ENCODE data around the gene LTF.

LTF gene

DNA sequence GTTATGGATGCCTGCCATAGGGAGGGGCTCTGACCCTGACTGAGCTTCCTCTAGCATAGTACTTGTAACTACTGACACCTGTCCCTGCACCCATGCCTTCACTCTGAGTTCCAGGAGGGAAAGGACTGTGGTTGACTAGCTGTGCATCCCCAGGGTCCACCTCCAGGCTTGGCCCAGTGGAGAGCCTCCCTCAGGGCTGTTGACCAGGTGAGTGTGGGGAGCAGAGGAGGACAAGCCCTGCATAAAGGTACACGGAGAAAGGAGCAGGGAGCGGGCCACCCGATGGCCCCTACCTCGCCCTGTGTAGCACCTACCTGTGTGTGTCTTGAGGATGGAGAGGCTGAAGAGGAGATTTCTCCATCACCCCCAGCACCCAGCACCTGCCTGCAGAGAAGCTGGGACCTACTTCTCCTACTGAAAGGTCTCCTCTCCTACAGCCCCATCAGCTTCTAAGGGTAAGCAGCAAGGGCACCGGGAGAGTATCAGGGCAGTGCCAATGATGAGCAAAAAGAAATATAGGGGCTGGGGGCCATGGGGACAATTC lies 6.7 kb upstream of the LTF start:
- FAIRE-seq: no peak
- no peak for DNase-seq (ENCODE audit: extremely low spot score, insufficient read length, low read depth)

GRCh38 chr3:46470831-46471230 lies 6.1 kb upstream of the LTF start:
- FAIRE-seq: no peak
- no peak for DNase-seq (ENCODE audit: extremely low spot score, insufficient read length, low read depth)

- no peak for FAIRE-seq
- no peak for DNase-seq (ENCODE audit: extremely low spot score, insufficient read length, low read depth)
These were observed 5.1 kb upstream of the LTF start for GRCh38 chr3:46469680-46470357.

- DNase-seq (ENCODE audit: extremely low spot score, insufficient read length, low read depth) (no peak), FAIRE-seq (no peak)
These were observed 4.3 kb upstream of the LTF start for GRCh38 chr3:46468753-46469600.

DNA sequence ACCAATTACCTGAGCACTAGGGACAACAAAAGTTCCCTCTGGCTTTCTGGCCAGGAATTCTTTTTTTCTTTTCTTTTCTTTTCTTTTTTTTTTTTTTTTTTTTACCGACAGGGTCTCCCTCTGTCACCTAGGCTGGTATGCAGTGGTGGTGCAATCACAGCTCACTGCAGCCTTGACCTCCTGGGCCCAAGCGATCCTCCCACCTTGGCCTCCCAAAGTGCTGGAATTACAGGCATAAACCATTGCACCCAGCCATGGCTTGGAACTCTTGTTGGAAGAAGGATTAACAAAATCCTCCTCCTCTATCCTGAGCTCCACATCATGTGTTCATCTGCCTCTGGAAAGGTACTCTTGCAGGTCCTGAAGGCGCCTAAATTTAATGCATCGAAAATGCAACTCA lies 2.9 kb upstream of the LTF start:
- FAIRE-seq (no peak), DNase-seq (ENCODE audit: extremely low spot score, insufficient read length, low read depth) (no peak)

DNA sequence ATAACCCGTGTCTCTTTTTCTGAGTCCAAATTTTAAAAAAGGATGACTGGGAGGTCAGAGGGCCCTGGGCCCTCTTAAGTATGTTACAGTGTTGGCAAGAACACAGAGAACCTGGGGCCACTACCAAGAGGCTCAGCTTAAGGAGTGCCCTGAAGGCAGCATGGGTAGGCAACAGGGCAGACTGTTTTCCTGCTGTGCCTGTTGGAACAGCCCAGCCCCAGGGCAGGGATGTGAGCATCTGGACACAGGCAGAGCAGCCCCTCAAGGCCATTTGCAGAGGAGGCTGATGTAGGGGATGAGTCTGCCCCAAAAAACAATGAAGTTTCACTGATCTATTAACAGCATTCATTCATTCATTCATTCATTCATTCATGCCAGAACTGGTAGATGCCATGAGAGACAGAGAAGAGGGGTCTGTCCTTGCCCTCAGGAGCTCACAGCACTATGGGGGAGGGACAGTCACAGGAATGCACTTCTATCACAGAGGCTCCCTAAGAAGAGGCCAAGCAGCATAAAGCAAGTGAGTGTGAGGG lies 2.2 kb upstream of the LTF start:
- FAIRE-seq (no peak), DNase-seq (ENCODE audit: extremely low spot score, insufficient read length, low read depth) (no peak)

- no peak for FAIRE-seq
- DNase-seq (ENCODE audit: extremely low spot score, insufficient read length, low read depth): no peak
These were observed 1.6 kb upstream of the LTF start for GRCh38 chr3:46466273-46466672.

DNA sequence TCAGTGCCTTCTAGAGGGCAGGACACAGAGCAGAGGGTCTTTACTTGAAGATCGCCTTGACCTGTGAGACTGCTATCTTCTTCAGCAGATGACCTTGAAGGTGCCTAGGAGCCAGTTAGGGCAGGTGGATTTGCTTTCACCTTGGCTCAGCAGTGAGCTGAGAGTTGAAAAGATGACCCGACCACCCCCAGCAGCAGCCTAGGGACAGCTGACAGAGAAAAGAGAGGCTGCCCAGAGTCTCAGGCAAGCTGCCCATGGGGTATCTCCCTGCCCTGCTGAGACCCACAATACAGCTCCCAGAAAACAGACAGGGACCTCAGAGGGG lies 453 bp upstream of the LTF start:
- DNase-seq (ENCODE audit: extremely low spot score, insufficient read length, low read depth) (no peak), FAIRE-seq (no peak)

GRCh38 chr3:46463868-46464241 lies 850 bp downstream of the LTF start:
- no peak for DNase-seq (ENCODE audit: extremely low spot score, insufficient read length, low read depth)
- FAIRE-seq: no peak

- no peak for DNase-seq (ENCODE audit: extremely low spot score, insufficient read length, low read depth)
- FAIRE-seq: no peak
These were observed 1.4 kb downstream of the LTF start for GRCh38 chr3:46463120-46463867.

DNA sequence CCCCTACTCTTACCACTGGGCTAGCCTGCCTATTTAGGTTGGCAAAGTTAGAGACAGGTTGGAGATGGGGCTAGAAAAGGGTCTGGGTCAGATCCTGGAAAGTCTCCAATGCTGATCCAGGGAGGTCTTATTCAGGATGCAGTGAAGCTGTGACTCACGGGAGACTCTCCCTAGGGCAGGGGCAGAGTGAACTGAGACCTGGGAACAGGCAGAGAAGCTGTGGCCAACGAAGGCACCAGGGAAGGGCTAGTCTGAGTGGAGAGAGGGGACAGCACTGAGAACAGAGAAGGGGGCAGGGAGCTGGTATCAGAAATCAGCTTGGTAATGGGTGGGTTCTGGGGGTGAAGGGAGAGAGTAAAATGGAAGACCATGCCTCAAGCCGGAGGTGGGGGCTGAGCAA lies 2.2 kb downstream of the LTF start:
- DNase-seq (ENCODE audit: extremely low spot score, insufficient read length, low read depth) (no peak), FAIRE-seq (no peak)

DNA sequence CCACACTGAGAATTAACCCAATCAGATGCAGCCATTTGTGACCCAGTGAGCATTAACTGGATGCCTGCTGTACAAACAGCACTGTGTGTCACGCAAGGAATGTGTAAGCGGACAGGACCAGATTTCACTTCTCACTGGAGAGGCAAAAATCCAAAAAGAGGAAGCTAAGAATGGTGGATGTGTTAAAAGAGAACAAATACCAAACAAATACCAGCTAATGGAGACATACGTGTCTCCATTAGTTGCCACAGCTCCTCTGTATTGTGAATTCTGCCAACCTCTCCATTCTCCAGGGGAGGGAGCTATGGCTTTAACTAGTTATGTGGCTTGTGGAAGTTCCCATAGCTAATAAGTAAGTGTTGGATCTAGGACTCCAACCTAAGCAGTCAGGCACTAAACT lies 2.6 kb downstream of the LTF start:
- no peak for DNase-seq (ENCODE audit: extremely low spot score, insufficient read length, low read depth)
- FAIRE-seq: no peak

DNA sequence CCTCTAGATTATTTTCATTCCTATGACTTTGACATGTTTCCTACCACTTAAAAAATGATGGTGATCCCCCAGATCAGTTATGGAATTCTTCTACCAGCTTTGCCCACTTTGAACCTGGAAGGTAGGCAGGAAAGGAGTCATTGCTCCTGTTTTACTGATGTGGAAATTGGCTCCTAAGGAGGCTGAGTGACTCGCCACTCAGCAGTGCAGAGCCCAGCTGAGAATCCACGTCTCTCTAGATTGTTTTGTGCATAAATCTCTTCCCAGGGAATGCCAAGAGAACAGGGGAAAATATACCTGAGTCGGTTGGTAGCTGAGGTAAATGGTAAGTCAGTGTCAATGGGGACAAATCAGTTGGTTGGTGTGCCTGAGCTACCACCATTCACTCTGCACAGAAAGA lies 4.7 kb downstream of the LTF start:
- FAIRE-seq: no peak
- no peak for DNase-seq (ENCODE audit: extremely low spot score, insufficient read length, low read depth)

- no peak for DNase-seq (ENCODE audit: extremely low spot score, insufficient read length, low read depth)
- no peak for FAIRE-seq
These were observed 8.6 kb downstream of the LTF start for GRCh38 chr3:46456118-46456517.

- no peak for FAIRE-seq
- no peak for DNase-seq (ENCODE audit: extremely low spot score, insufficient read length, low read depth)
These were observed 9.2 kb downstream of the LTF start for GRCh38 chr3:46455231-46456115.

DNA sequence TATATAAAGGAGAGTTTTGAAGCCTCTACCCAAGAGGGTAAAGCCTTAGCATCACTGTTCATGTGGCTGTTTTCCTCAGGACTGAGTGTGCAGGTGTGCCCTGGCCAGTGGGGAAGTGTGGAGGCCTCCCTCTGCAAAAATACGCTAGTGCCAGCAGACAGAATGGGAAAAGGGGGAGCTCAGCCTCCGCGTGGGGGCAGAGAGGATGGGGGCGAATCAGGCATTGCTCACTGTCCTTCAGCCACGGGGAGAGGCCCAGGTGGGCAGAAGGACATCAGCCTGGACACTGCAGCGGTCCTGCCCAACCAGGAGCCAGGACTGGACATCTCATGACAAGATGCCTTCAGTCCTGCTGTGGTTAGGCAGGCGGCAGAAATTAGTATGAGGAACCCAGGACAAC lies 10.1 kb downstream of the LTF start:
- no peak for FAIRE-seq

GRCh38 chr3:46454209-46454595 lies 10.5 kb downstream of the LTF start:
- FAIRE-seq: no peak
- no peak for DNase-seq (ENCODE audit: extremely low spot score, insufficient read length, low read depth)

More for the DNA sequence above, 10.1 kb downstream of the LTF start:
- no peak for DNase-seq (ENCODE audit: extremely low spot score, insufficient read length, low read depth)

GRCh38 chr3:46453526-46454208 lies 11.0 kb downstream of the LTF start:
- FAIRE-seq (no peak), DNase-seq (ENCODE audit: extremely low spot score, insufficient read length, low read depth) (no peak)

All from GM18507 (cell line).